Ascending aorta (tissue), 2 donors: ENCODE data around the gene GSS. TPM values are rescaled to one million over a fixed set of nuclear protein-coding genes. Genes with fewer than 3 reads are reported as not detected.
A peak's percentile ranks its signal among the peaks of the same experiment; 100 is the strongest.

Experiments
- DNase-seq, 2 donors: peaks; one replicate each; pipeline ENCODE4 v3.0.0-alpha.2; 2019; ENCODE audit warnings: low spot score in 2 of 2
- H3K27ac ChIP-seq, 2 donors: fragments of 200-600 bp; sonication (generic); one replicate each; pipeline ENCODE4 v1.5.1; 2016 to 2017; ENCODE audit warnings: mild to moderate bottlenecking in 1 of 2
- H3K27me3 ChIP-seq: fragments of 200-600 bp; sonication (generic); one replicate; pipeline ENCODE4 v1.5.1; 2017
- H3K36me3 ChIP-seq, 2 donors: fragments of 200-600 bp; sonication (generic); one replicate each; pipeline ENCODE4 v1.5.1; 2016
- H3K4me1 ChIP-seq, 2 donors: fragments of 200-600 bp; sonication (generic); one replicate each; pipeline ENCODE4 v1.5.1; 2016 to 2017; ENCODE audit warnings: mild to moderate bottlenecking in 1 of 2
- H3K4me3 ChIP-seq, 2 donors: fragments of 200-600 bp; sonication (generic); one replicate each; pipeline ENCODE4 v1.5.1; 2016 to 2017; ENCODE audit warnings: mild to moderate bottlenecking in 1 of 2
- H3K9me3 ChIP-seq, 2 donors: fragments of 200-600 bp; sonication (generic); one replicate each; pipeline ENCODE4 v1.5.1; 2016
- intact Hi-C: fragments of 100-400 bp; cut with DNase I; formaldehyde crosslinking; loops from one replicate; pipeline ENCODE4 v1.15.1; 2023
- total RNA-seq: library from RNA; depleted of rRNA; stranded (reverse); fragments of >200 nt; gene quantifications from one replicate; pipeline ENCODE4 v1.1.0, GENCODE V29; 2016
- TF ChIP-seq, protein P1 (sequence below), 3 experiments: fragments of 200-600 bp in 2 of 3; fragments of 450-650 bp in 1 of 3; sonication (generic) in 2 of 3; IDR thresholded peaks; one replicate each; pipeline ENCODE4 v1.5.1; 2016 to 2019; ENCODE audit warnings: antibody characterized with exemption in 3 of 3, mild to moderate bottlenecking in 1 of 3, moderate library complexity in 1 of 3

The GSS gene
- total RNA-seq, 1 donor from 2014 or later, result 40.7 TPM

DNA sequence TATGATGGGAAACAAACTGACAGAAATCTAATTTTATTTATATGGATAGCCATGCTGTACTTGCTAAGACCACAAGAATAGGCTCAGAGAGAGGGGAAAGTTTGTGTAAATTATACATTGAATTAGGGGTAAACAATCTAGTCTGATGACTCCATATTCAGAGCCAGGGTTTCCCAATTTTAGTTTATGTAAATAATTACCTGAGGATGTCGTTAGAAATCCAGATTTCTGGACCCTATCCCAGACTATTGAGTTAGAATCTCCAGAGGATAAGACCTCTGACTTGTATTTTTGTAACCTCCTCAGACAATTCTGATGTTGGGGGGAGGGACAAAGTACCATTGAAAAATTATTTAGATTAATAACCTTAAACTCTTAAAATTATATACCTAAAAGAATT is 60.9 kb downstream of the GSS start:
- H3K27ac ChIP-seq, result no peak overlapping the region
- no peaks in the 10 kb centered on the region for H3K36me3 ChIP-seq
- intact Hi-C loops, result no loop called here
- no peaks in the 10 kb centered on the region for H3K27me3 ChIP-seq
- TF ChIP-seq, protein P1, sequence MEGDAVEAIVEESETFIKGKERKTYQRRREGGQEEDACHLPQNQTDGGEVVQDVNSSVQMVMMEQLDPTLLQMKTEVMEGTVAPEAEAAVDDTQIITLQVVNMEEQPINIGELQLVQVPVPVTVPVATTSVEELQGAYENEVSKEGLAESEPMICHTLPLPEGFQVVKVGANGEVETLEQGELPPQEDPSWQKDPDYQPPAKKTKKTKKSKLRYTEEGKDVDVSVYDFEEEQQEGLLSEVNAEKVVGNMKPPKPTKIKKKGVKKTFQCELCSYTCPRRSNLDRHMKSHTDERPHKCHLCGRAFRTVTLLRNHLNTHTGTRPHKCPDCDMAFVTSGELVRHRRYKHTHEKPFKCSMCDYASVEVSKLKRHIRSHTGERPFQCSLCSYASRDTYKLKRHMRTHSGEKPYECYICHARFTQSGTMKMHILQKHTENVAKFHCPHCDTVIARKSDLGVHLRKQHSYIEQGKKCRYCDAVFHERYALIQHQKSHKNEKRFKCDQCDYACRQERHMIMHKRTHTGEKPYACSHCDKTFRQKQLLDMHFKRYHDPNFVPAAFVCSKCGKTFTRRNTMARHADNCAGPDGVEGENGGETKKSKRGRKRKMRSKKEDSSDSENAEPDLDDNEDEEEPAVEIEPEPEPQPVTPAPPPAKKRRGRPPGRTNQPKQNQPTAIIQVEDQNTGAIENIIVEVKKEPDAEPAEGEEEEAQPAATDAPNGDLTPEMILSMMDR (IDR thresholded peaks at IDR 0.05), result no peak
- H3K4me3 ChIP-seq, result no peak overlapping the region
- peaks cover 5 to 27% of the 10 kb centered on the region in 2 donors for H3K4me1 ChIP-seq
- no peak for DNase-seq
- H3K9me3 ChIP-seq, result peaks cover 0 to 2% of the 10 kb centered on the region in 2 donors

DNA sequence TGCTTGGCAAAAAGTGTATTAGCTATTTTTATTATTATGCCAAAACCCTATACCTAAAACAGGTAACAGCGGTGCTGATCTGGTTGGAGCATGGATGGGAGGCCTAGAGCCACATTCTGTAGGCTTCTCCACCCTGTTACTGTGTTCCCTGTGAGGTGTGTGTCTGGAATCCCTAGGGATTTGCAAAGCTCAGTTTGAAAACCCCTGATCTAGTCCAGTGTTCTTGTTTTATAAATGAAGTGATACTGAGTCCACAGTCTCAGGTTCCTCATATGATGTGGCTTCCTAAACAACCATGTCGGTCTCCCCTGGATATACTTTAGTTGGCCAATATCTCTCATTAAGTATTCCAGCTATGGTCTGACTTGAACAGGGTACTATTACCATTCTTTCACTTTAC is 62.9 kb downstream of the GSS start:
- H3K27ac ChIP-seq, result peak overlapping the region; percentile 4 to 55
- intact Hi-C loops, result no loop called here
- peaks cover 5 to 27% of the 10 kb centered on the region in 2 donors for H3K4me1 ChIP-seq
- H3K9me3 ChIP-seq, result peaks cover 4% of the 10 kb centered on the region in 2 donors
- H3K36me3 ChIP-seq, result no peaks in the 10 kb centered on the region
- TF ChIP-seq, protein P1 (IDR thresholded peaks at IDR 0.05), result no peak
- DNase-seq, result no peak
- no peak overlapping the region for H3K4me3 ChIP-seq
- no peaks in the 10 kb centered on the region for H3K27me3 ChIP-seq

DNA sequence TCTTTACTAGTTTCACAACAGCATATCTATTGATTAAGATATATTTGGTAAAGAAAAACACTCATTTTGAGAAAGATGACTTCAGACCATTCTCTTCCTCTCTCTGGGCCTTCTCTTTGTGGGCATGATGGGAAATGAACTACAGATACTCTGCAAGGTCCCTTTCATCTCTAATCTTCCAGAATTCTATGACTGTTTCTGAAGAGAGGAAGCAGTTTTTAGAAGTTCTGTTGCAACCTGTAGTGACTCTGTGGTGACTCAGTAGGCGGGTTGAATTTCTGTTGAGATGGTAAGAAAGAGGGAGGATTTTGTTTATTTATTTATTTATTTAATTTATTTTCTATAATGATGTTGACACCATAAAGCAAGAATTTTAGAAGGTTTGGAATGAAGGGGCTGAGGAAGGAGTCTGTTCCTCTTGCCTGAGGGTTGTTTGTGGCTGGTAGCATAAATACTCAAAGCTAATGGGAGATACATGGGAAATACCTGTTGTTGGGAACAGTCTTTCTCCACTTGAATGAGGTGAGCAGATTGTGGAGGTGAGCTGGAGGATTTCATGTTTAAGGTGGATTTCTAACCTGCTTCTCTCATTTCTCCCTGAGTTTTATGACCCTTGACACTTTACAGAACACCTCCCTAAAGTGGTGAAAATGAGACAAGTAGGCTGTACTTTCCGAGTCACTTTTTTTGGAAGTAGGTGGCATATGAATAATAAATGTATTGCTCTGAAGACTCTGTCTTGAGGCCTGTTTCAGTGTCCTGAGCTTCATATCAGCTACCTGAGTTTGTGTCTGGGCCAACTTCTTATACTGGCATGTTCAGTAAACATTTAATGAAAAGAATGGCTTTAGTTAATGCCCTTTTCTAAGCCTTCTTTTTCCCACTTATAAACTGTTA is 64.2 kb downstream of the GSS start:
- peaks cover 4% of the 10 kb centered on the region in 2 donors for H3K9me3 ChIP-seq
- intact Hi-C loops, result no loop called here
- H3K27ac ChIP-seq, result peak overlapping the region; percentile 53 to 55
- no peak overlapping the region for H3K4me3 ChIP-seq
- no peaks in the 10 kb centered on the region for H3K27me3 ChIP-seq
- no peak for DNase-seq
- peaks cover 8 to 34% of the 10 kb centered on the region in 2 donors for H3K4me1 ChIP-seq
- TF ChIP-seq, protein P1 (IDR thresholded peaks at IDR 0.05), result no peak
- no peaks in the 10 kb centered on the region for H3K36me3 ChIP-seq

DNA sequence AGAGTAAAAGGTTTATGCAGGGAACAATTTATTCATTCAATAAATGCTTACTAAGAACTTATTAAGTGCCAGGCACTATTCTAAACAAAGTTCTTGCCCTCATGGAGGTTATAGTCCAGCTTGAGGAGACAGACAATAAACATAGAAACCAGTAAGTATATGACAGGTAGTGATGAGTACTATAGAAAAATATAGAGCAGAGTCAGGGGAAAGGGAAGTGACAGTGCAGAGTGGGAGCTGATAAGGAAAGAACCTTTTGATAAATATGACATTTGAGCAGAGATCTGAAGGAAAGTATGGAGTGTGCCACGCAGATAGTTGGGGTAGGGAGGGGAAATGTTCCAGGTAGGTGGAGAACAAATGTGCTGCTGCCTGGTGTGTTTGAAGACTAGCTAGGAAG is 67.1 kb downstream of the GSS start:
- H3K27ac ChIP-seq, result peak overlapping the region; percentile 68 to 86
- intact Hi-C loops, result no loop called here

GRCh38 chr20:34887023-34887422 is 68.6 kb downstream of the GSS start:
- TF ChIP-seq, protein P1 (IDR thresholded peaks at IDR 0.05), result no peak
- Histone ChIP-seq H3K27ac (peak overlapping the region; percentile 68 to 86), H3K27me3 (no peaks in the 10 kb centered on the region)

More for the DNA sequence above, 67.1 kb downstream of the GSS start:
- no peak for DNase-seq
- H3K36me3 ChIP-seq, result peaks cover 13 to 19% of the 10 kb centered on the region in 2 donors
- H3K27me3 ChIP-seq, result no peaks in the 10 kb centered on the region
- TF ChIP-seq, protein P1 (IDR thresholded peaks at IDR 0.05), result no peak
- peaks cover 3 to 24% of the 10 kb centered on the region in 2 donors for H3K4me1 ChIP-seq
- peaks cover 4% of the 10 kb centered on the region in 2 donors for H3K9me3 ChIP-seq
- no peak overlapping the region for H3K4me3 ChIP-seq

More at GRCh38 chr20:34887023-34887422, 68.6 kb downstream of the GSS start:
- H3K4me1 ChIP-seq, result peaks cover 3 to 27% of the 10 kb centered on the region in 2 donors
- H3K4me3 ChIP-seq, result no peak overlapping the region
- intact Hi-C loops, result no loop called here
- H3K36me3 ChIP-seq, result peaks cover 14 to 28% of the 10 kb centered on the region in 2 donors
- DNase-seq, result no peak
- H3K9me3 ChIP-seq, result peaks cover 4% of the 10 kb centered on the region in 2 donors
